ENCODE results near the gene NDUFAF3. TPM values are rescaled to one million over a fixed set of nuclear protein-coding genes. Genes with fewer than 3 reads are reported as not detected.

NDUFAF3 gene
- total RNA-seq, 2 experiments from 2014 or later, result 124 to 309 TPM

GRCh38 chr3:48991851-48992545 lies 29.9 kb upstream of the NDUFAF3 start:
- Histone ChIP-seq H3K9me3 (ENCODE audit: low read length) (no peaks in the 10 kb centered on the region), H3K4me2 (ENCODE audit: low read length) (peak overlapping the region; percentile 97), H3K4me3 (ENCODE audit: low read depth, low read length, poor library complexity, severe bottlenecking) (peak overlapping the region; percentile 84), H3K79me2 (ENCODE audit: insufficient read depth, low read depth, low read length) (no peaks in the 10 kb centered on the region; the same call in 1 of the 2 replicates), H3K4me1 (ENCODE audit: insufficient read depth, low read length, poor library complexity, severe bottlenecking) (peaks cover 27% of the 10 kb centered on the region), H3K9me2 (ENCODE audit: insufficient read depth, low read length) (no peaks in the 10 kb centered on the region), H3K36me3 (ENCODE audit: insufficient read depth, low read length) (no peaks in the 10 kb centered on the region), H3K27ac (ENCODE audit: low read depth, low read length, poor library complexity, severe bottlenecking) (no peak overlapping the region), H4K20me1 (ENCODE audit: insufficient read depth, low read length) (no peaks in the 10 kb centered on the region), H2AFZ (ENCODE audit: low read length) (no peak overlapping the region)
- ChIA-PET CTCF (ENCODE audit: unreplicated experiment) (interaction anchor here (1.1 kb wide), 1 partner anchor 15 kb away, joined by 9 read pairs; the partner anchor contains the start of gene WDR6), POLR2A (interaction anchor here (0.6 to 2.0 kb wide), 6 partner anchors 15 to 437 kb away, joined by 3 to 7 read pairs (median 4); partner anchors contain the start of genes DALRD3, NDUFAF3 and WDR6)
- no peak for DNase-seq (ENCODE audit: low spot score)
- intact Hi-C loops (cut with micrococcal nuclease; ENCODE audit: unreplicated experiment), result loop anchor here (2.0 kb wide), 1 partner anchor 15 kb away; the partner anchor contains the start of gene WDR6
- no peak for TF ChIP-seq EZH2phosphoT487 (IDR thresholded peaks at IDR 0.05; ENCODE audit: borderline replicate concordance, low read depth, low read length)
- TF ChIP-seq, protein P1, sequence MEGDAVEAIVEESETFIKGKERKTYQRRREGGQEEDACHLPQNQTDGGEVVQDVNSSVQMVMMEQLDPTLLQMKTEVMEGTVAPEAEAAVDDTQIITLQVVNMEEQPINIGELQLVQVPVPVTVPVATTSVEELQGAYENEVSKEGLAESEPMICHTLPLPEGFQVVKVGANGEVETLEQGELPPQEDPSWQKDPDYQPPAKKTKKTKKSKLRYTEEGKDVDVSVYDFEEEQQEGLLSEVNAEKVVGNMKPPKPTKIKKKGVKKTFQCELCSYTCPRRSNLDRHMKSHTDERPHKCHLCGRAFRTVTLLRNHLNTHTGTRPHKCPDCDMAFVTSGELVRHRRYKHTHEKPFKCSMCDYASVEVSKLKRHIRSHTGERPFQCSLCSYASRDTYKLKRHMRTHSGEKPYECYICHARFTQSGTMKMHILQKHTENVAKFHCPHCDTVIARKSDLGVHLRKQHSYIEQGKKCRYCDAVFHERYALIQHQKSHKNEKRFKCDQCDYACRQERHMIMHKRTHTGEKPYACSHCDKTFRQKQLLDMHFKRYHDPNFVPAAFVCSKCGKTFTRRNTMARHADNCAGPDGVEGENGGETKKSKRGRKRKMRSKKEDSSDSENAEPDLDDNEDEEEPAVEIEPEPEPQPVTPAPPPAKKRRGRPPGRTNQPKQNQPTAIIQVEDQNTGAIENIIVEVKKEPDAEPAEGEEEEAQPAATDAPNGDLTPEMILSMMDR (conservative IDR thresholded peaks at IDR 0.05; ENCODE audit: low read length), result no peak
- BruUV-seq (replicated peaks), result TSS peak; percentile 62

- Histone ChIP-seq H3K27ac (ENCODE audit: low read depth, low read length, poor library complexity, severe bottlenecking) (no peak overlapping the region), H3K9me3 (ENCODE audit: low read length) (no peaks in the 10 kb centered on the region), H2AFZ (ENCODE audit: low read length) (no peak overlapping the region), H3K36me3 (ENCODE audit: insufficient read depth, low read length) (no peaks in the 10 kb centered on the region), H3K9me2 (ENCODE audit: insufficient read depth, low read length) (no peaks in the 10 kb centered on the region), H3K4me1 (ENCODE audit: insufficient read depth, low read length, poor library complexity, severe bottlenecking) (peaks cover 26% of the 10 kb centered on the region), H3K4me2 (ENCODE audit: low read length) (no peak overlapping the region), H3K4me3 (ENCODE audit: low read depth, low read length, poor library complexity, severe bottlenecking) (no peak overlapping the region), H4K20me1 (ENCODE audit: insufficient read depth, low read length) (no peaks in the 10 kb centered on the region), H3K79me2 (ENCODE audit: insufficient read depth, low read depth, low read length) (no peaks in the 10 kb centered on the region; the same call in 1 of the 2 replicates)
- intact Hi-C loops (cut with micrococcal nuclease; ENCODE audit: unreplicated experiment), result no loop called here
- CTCF ChIA-PET (ENCODE audit: unreplicated experiment), result no interaction called here
- no peak for DNase-seq (ENCODE audit: low spot score)
- no TSS peak for BruUV-seq (replicated peaks)
- no peak for TF ChIP-seq EZH2phosphoT487 (IDR thresholded peaks at IDR 0.05; ENCODE audit: borderline replicate concordance, low read depth, low read length)
- TF ChIP-seq, protein P1 (conservative IDR thresholded peaks at IDR 0.05; ENCODE audit: low read length), result no peak
- POLR2A ChIA-PET, result interaction anchor here (1.7 kb wide), 1 partner anchor 13 kb away, joined by 4 read pairs; the partner anchor contains the start of gene WDR6
These were observed 28.1 kb upstream of the NDUFAF3 start for GRCh38 chr3:48993834-48994233.

DNA sequence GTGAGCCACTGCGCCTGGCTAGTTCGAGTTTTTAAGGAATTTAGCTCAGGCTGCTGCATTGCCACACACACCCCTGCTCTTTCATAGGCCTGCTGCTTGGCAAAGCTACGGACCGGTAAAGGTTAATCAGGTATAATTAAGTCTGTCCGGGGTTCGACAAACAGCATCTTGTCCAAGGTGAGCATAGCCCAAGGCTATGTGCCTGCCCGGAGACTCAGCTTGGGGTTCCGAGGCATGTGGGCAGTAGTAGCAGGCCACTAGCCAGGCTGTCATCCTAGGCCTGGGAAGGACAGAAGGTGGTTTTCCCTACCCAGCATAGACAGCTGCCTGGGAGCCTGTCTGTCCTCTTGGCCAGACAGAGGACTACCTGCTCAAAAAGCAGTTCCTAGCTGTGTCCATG lies 25.3 kb upstream of the NDUFAF3 start:
- no peak overlapping the region for H3K27ac ChIP-seq (ENCODE audit: low read depth, low read length, poor library complexity, severe bottlenecking)
- no peaks in the 10 kb centered on the region for H3K79me2 ChIP-seq (ENCODE audit: insufficient read depth, low read depth, low read length)
- intact Hi-C loops (cut with micrococcal nuclease; ENCODE audit: unreplicated experiment), result no loop called here
- H3K4me1 ChIP-seq (ENCODE audit: insufficient read depth, low read length, poor library complexity, severe bottlenecking), result peaks cover 4% of the 10 kb centered on the region
- no peak overlapping the region for H3K4me3 ChIP-seq (ENCODE audit: low read depth, low read length, poor library complexity, severe bottlenecking)
- DNase-seq (ENCODE audit: low spot score), result no peak
- TF ChIP-seq, protein P1 (conservative IDR thresholded peaks at IDR 0.05; ENCODE audit: low read length), result no peak
- no peak for TF ChIP-seq EZH2phosphoT487 (IDR thresholded peaks at IDR 0.05; ENCODE audit: borderline replicate concordance, low read depth, low read length)
- no peaks in the 10 kb centered on the region for H3K9me2 ChIP-seq (ENCODE audit: insufficient read depth, low read length)
- ChIA-PET POLR2A (interaction anchor here (0.6 to 1.1 kb wide), 2 partner anchors 11 to 13 kb away, joined by 4 read pairs; partner anchors contain the start of gene WDR6), CTCF (ENCODE audit: unreplicated experiment) (no interaction called here)
- no peaks in the 10 kb centered on the region for H3K9me3 ChIP-seq (ENCODE audit: low read length)
- H3K4me2 ChIP-seq (ENCODE audit: low read length), result no peak overlapping the region
- H4K20me1 ChIP-seq (ENCODE audit: insufficient read depth, low read length), result no peaks in the 10 kb centered on the region
- BruUV-seq (replicated peaks), result no TSS peak
- no peak overlapping the region for H2AFZ ChIP-seq (ENCODE audit: low read length)
- H3K36me3 ChIP-seq (ENCODE audit: insufficient read depth, low read length), result no peaks in the 10 kb centered on the region
